Measurements from ENCODE around the gene SLAMF9.

- no peak for TF ChIP-seq CTCF (conservative IDR thresholded peaks at IDR 0.05; ENCODE audit: low read length)
- TF ChIP-seq EZH2phosphoT487 (IDR thresholded peaks at IDR 0.05; ENCODE audit: borderline replicate concordance): no peak
These were observed 40.9 kb upstream of the SLAMF9 start for GRCh38 chr1:159994896-159995295.
